Mammary epithelial cell (primary cell): ENCODE data around the gene PDGFRA.

Source experiments
- CTCF ChIP-seq, 2 donors: IDR thresholded peaks in 1 of 2; conservative IDR thresholded peaks in 1 of 2; 2 replicates each; pipeline ENCODE4 v1.5.1; 2011 to 2012; ENCODE audit warnings: inconsistent platforms in 2 of 2, low read length in 2 of 2, mild to moderate bottlenecking in 2 of 2, control low read depth in 1 of 2, low read depth in 1 of 2; ENCODE audit not compliant: insufficient read depth in 1 of 2; ENCODE audit errors: extremely low read depth in 1 of 2
- EZH2 ChIP-seq: IDR thresholded peaks from 2 replicates; pipeline ENCODE4 v1.6.1; 2012; ENCODE audit warnings: low read length, inconsistent platforms, borderline replicate concordance

DNA sequence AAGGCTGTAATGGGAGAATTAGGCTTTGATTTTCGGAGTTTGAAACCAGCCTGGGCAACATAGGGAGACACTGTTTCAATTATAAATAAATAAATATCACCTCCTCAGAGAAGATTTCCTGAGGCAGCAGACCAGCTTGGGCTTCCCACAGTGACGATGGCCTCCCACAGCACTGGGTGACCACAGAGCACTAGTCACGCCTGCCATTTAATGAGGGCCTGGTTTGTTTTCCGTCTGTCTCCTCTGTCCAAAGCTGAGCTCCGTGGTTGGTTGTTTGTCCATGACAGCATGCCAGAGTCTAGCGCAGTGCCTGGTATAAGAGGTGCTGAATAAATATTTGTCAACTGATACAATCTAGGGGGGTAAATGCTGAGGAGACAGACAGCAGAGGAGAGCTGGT lies 10.4 kb upstream of the PDGFRA start:
- TF ChIP-seq CTCF (conservative IDR thresholded peaks at IDR 0.05 in 1 of 2, IDR thresholded peaks at IDR 0.05 in 1 of 2; ENCODE audit: extremely low read depth in 1 of 2, insufficient read depth in 1 of 2, low read depth in 1 of 2, low read length in 2 of 2) = no peak
- no peak for TF ChIP-seq EZH2
